Mononuclear cell (primary cell): ENCODE data around the gene SMIM14. TPM values are rescaled to one million over a fixed set of nuclear protein-coding genes. Genes with fewer than 3 reads are reported as not detected.
"Not testable (repeated sequence)": the region's sequence is repeated elsewhere in the genome, so short reads cannot be mapped to it uniquely, and the experiment has no call there.

Experiments
- H3K27me3 ChIP-seq: 2 replicates; pipeline ENCODE4 v1.6.0; 2011; ENCODE audit warnings: low read length, control low read depth; ENCODE audit not compliant: insufficient read depth
- H3K4me1 ChIP-seq: 2 replicates; pipeline ENCODE4 v1.5.1; 2011; ENCODE audit warnings: mild to moderate bottlenecking, low read length, control low read depth; ENCODE audit not compliant: insufficient read depth
- H3K4me3 ChIP-seq: 2 replicates; pipeline ENCODE4 v1.5.1; 2011; ENCODE audit warnings: mild to moderate bottlenecking, low read length, moderate library complexity
- H3K9me3 ChIP-seq: 2 replicates; pipeline ENCODE4 v1.5.1; 2011; ENCODE audit warnings: low read depth, mild to moderate bottlenecking, control low read depth, low read length
- total RNA-seq: library from RNA; depleted of rRNA; stranded (reverse); fragments of >200 nt; gene quantifications from one replicate; pipeline ENCODE4 v1.2.3, GENCODE V29; 2012

Gene SMIM14
- total RNA-seq, 1 donor = 6.4 TPM

DNA sequence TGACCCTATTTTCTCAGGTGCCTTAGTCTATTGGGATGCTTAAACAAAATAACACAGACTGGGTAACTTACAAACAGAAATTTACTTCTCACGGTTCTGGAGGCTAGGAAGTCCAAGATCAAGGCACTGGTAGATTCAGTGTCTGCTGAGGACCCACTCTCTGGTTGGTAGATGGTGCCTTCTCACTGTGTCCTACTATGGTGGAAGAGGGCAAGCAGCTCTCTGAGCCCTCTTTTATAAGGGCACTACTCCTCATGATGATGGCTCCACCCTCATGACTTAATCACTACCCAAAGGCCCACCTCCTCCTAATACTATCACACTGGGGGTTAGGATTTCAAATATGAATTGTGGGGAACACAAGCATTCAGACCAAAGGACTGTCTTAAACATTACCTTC is 11.8 kb downstream of the SMIM14 start:
- Histone ChIP-seq H3K9me3 (no peaks in the 10 kb centered on the region), H3K4me3 (no peak overlapping the region), H3K4me1 (peaks cover 34% of the 10 kb centered on the region), H3K27me3 (no peaks in the 10 kb centered on the region)

- no peaks in the 10 kb centered on the region for H3K27me3 ChIP-seq
- H3K4me3 ChIP-seq = no peak overlapping the region
- H3K4me1 ChIP-seq = peaks cover 34% of the 10 kb centered on the region
- H3K9me3 ChIP-seq = no peaks in the 10 kb centered on the region
Measured at GRCh38 chr4:39626261-39626660, 12.4 kb downstream of the SMIM14 start.

GRCh38 chr4:39621582-39621981 is 17.1 kb downstream of the SMIM14 start:
- Histone ChIP-seq H3K4me1 (peaks cover 25% of the 10 kb centered on the region), H3K9me3 (no peaks in the 10 kb centered on the region), H3K4me3 (no peak overlapping the region), H3K27me3 (no peaks in the 10 kb centered on the region)

GRCh38 chr4:39620551-39621313 is 17.9 kb downstream of the SMIM14 start:
- no peaks in the 10 kb centered on the region for H3K9me3 ChIP-seq
- H3K4me1 ChIP-seq = peaks cover 21% of the 10 kb centered on the region
- no peaks in the 10 kb centered on the region for H3K27me3 ChIP-seq
- H3K4me3 ChIP-seq = no peak overlapping the region

DNA sequence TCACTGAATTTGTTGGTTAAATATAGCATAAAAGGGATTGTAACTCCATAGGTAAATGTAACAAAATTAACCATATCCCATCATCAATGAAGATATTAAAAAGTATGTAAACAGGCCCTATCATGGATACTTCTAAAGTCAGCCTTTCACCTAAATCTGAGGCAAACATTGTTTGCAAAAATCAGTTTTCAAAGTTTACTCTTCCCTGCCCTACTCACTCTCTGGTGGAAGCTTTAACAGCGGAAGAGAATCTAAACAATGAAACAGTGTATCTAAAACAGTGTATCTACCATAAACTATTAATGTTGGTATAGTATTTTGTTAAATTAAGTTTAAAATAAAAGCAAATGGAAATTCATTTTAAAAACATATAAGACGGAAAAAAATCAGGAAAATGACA is 21.1 kb downstream of the SMIM14 start:
- Histone ChIP-seq H3K27me3 (no peaks in the 10 kb centered on the region), H3K9me3 (no peaks in the 10 kb centered on the region), H3K4me1 (peaks cover 7% of the 10 kb centered on the region), H3K4me3 (no peak overlapping the region)

- peaks cover 12% of the 10 kb centered on the region for H3K4me1 ChIP-seq
- no peak overlapping the region for H3K4me3 ChIP-seq
- no peaks in the 10 kb centered on the region for H3K27me3 ChIP-seq
- H3K9me3 ChIP-seq = no peaks in the 10 kb centered on the region
Measured at GRCh38 chr4:39616651-39617050, 22.0 kb downstream of the SMIM14 start.

DNA sequence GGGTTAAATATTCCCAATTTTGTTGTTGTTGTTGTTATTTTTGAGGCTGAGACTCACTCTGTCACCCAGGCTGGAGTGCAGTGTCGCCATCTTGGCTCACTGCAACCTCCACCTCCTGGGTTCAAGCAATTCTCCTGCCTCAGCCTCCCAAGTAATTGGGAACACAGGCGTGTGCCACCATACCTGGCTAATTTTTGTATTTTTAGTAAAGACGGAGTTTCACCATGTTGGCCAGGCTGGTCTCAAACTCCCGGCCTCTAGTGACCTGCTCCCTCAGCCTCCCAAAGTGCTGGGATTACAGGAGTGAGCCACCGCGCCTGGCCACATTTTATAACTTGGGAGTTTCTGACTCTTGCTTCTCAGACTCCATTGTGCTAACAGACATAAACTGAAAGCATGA is 22.6 kb downstream of the SMIM14 start:
- H3K27me3 ChIP-seq, H3K9me3 ChIP-seq, H3K4me3 ChIP-seq: not testable (repeated sequence)
- H3K4me1 ChIP-seq = peaks cover 12% of the 10 kb centered on the region

DNA sequence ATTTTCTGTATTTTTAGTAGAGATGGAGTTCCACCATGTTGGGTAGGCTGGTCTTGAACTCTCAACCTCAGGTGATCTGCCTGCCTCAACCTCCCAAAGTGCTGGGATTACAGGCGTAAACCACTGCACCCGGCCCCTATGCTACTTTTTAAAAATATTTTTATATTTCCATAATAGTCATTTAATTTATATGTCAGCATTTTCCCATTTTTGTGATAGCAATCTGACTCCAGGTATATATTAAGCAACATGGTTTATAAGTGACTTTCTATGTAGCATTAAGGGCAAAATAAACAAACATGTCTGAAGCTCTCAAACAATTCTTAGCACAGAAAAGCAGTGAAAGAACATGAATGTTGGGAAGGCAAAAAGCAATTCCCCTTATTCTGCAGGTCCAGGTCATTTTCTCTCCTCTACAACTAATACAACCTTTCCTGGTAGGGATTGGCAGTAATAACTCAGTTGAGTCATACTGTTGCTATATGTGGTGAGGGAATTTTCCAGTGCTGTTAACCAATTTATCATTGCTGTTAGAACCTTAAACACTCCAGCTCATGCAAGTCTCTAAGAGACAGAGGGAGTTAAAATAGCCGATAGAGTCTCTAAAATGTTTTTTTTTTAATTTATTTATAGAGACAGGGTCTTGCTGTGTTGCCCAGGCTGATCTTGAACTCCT is 24.0 kb downstream of the SMIM14 start:
- H3K4me1 ChIP-seq = peaks cover 19% of the 10 kb centered on the region
- H3K9me3 ChIP-seq = no peaks in the 10 kb centered on the region
- H3K27me3 ChIP-seq = no peaks in the 10 kb centered on the region
- no peak overlapping the region for H3K4me3 ChIP-seq

GRCh38 chr4:39613093-39613656 is 25.5 kb downstream of the SMIM14 start:
- Histone ChIP-seq H3K4me1 (peaks cover 21% of the 10 kb centered on the region), H3K9me3 (no peaks in the 10 kb centered on the region), H3K4me3 (no peak overlapping the region), H3K27me3 (no peaks in the 10 kb centered on the region)

- Histone ChIP-seq H3K4me3 (no peak overlapping the region), H3K27me3 (no peaks in the 10 kb centered on the region), H3K4me1 (peaks cover 21% of the 10 kb centered on the region), H3K9me3 (no peaks in the 10 kb centered on the region)
Measured at GRCh38 chr4:39609454-39609931, 29.2 kb downstream of the SMIM14 start.

GRCh38 chr4:39608451-39608850 is 30.2 kb downstream of the SMIM14 start:
- H3K9me3 ChIP-seq = no peaks in the 10 kb centered on the region
- H3K4me1 ChIP-seq = peaks cover 21% of the 10 kb centered on the region
- H3K4me3 ChIP-seq = no peak overlapping the region
- H3K27me3 ChIP-seq = no peaks in the 10 kb centered on the region

GRCh38 chr4:39606747-39607146 is 31.9 kb downstream of the SMIM14 start:
- H3K9me3 ChIP-seq = no peaks in the 10 kb centered on the region
- H3K4me3 ChIP-seq = no peak overlapping the region
- H3K27me3 ChIP-seq = no peaks in the 10 kb centered on the region
- peaks cover 14% of the 10 kb centered on the region for H3K4me1 ChIP-seq

DNA sequence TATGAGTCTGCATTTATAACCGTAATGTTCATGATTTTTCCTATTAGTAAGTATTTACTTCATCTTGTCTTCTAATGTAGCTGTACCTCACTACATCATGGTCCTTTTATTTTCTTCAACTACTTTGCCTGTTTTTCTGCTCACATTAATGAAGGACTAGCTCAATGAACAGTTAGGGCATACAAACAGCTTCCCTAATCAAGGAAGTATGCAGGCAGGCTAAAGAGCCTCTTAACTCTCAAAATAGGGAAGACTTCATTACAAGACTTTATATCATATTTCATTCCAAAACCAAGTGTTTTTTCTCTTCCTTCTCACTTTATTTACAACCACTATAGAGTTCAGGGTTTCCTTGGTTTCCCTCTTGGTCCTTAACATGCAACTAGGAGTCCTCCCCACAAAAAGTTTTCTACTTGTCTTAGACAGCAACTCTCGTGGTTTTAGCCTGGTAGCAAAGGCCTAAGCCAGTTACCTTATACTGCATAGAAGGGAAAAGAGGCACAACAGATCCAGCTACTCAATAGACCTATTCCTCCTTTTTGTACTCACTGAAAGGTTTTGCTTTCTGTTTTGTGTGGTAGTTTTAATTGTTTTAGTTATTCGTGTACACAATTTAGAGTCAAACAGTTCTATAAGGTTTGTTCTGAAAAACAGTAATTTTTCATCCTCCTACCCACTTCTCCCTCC is 40.8 kb downstream of the SMIM14 start:
- Histone ChIP-seq H3K4me3 (no peak overlapping the region), H3K27me3 (no peaks in the 10 kb centered on the region), H3K4me1 (no peaks in the 10 kb centered on the region), H3K9me3 (no peaks in the 10 kb centered on the region)

DNA sequence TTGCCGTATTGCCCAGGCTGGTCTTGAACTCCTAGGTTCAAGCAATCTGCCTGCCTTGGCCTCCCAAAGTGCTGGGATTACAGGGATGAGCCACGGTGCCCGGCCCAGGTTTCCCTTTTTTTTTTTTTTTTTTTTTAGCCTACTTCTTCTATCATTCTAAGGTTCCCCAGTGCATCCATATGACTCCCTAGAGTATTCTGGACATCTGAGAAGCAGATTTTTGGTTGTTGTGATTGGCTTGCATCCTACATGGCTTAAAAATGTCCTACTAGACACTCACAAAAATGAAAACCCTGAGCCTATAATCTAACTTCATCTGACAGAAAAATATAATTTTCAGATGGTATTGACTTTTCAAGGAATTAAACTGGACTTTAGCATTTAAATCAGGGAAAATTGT is 41.7 kb downstream of the SMIM14 start:
- Histone ChIP-seq H3K4me3 (no peak overlapping the region), H3K27me3 (no peaks in the 10 kb centered on the region), H3K9me3 (no peaks in the 10 kb centered on the region)

GRCh38 chr4:39591290-39591689 is 47.4 kb downstream of the SMIM14 start:
- no peaks in the 10 kb centered on the region for H3K4me1 ChIP-seq
- H3K4me3 ChIP-seq = no peak overlapping the region
- H3K27me3 ChIP-seq = no peaks in the 10 kb centered on the region
- H3K9me3 ChIP-seq = no peaks in the 10 kb centered on the region

More for the DNA sequence above, 41.7 kb downstream of the SMIM14 start:
- no peaks in the 10 kb centered on the region for H3K4me1 ChIP-seq
